ENCODE data around the gene CCL4L2.
"Not testable (repeated sequence)": the region's sequence is repeated elsewhere in the genome, so short reads cannot be mapped to it uniquely, and the experiment has no call there.

CCL4L2 gene

DNA sequence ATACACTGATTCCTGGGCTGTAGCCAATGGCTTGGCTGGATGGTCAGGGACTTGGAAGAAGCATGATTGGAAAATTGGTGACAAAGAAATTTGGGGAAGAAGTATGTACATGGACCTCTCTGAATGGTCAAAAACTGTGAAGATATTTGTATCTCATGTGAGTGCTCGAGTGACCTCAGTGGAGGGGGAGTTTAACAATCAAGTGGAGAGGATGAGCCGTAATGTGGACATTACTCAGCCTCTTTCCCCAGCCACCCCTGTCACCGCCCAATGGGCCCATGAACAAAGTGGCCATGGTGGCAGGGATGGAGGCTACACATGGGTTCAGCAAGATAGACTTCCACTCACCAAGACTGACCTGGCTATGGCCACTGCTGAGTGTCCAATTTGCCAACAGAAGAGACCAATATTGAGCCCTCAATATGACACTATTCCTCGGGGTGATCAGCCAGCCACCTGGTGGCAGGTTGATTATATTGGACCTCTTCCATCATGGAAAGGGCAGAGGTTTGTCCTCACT lies 10.8 kb downstream of the CCL4L2 start:
- DNase-seq, result not testable (repeated sequence)

DNA sequence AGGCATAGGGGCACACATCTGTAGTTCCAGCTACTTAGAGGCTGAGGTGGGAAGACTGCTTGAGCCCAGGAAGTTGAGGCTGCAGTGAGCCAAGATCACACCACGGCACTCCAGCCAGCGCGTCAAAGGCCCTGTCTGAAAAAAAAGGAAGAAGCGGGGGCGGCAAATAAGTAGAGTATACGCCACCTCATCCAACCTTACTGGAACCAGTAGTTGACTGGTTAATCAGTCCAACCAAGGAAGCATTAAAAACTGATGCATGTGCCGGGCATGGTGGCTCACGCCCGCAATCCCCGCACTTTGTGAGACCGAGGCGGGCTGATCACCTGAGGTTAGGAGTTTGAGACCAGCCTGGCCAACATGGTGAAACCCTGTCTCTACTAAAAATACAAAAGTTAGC lies 12.1 kb downstream of the CCL4L2 start:
- DNase-seq, result not testable (repeated sequence)

DNA sequence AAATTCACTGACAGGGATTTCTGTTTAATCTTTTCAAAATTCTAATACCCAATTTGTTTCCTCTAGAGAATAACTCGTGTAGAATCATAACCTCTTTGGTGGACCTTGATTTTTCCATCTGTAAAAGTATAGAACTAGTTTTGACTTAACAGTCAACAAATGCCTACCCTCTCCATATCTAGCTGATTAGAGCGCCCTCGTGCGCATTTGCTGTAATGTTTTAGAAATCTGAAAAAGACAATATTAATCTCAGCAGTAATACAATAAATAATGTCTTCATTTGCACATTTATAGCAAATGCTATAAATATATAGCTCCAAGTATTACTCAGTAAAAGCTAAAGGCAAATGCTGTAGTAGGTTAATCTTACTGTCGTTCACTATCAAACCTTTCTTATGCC lies 18.8 kb downstream of the CCL4L2 start:
- not testable (repeated sequence) for DNase-seq

DNA sequence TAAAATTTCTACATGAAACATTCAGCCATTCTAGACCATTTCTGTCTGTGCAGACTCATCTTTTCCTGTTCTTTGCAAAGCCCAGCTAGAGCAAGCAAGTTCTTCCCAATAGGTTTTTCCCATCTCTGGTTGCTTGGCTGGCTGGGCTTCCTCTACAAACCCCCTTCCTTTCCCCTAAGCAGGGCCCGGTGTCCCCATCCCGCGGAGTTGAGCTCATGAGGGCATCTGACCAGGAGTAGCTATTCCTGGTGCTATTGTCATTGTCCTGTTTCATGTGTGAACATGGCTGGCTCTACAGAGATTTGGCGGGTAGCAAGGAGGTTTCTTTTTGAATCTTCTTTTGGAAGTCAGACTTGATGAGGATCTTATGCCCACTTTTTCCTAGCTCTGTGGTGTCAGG lies 31.2 kb downstream of the CCL4L2 start:
- not testable (repeated sequence) for DNase-seq

All from fibroblast of skin of scalp (primary cell).